ENCODE measurements around the gene EXOC7. TPM values are rescaled to one million over a fixed set of nuclear protein-coding genes. Genes with fewer than 3 reads are reported as not detected.

The EXOC7 gene
- total RNA-seq, 4 donors from 2014 or later = 88.0 to 143 (median 105) TPM

DNA sequence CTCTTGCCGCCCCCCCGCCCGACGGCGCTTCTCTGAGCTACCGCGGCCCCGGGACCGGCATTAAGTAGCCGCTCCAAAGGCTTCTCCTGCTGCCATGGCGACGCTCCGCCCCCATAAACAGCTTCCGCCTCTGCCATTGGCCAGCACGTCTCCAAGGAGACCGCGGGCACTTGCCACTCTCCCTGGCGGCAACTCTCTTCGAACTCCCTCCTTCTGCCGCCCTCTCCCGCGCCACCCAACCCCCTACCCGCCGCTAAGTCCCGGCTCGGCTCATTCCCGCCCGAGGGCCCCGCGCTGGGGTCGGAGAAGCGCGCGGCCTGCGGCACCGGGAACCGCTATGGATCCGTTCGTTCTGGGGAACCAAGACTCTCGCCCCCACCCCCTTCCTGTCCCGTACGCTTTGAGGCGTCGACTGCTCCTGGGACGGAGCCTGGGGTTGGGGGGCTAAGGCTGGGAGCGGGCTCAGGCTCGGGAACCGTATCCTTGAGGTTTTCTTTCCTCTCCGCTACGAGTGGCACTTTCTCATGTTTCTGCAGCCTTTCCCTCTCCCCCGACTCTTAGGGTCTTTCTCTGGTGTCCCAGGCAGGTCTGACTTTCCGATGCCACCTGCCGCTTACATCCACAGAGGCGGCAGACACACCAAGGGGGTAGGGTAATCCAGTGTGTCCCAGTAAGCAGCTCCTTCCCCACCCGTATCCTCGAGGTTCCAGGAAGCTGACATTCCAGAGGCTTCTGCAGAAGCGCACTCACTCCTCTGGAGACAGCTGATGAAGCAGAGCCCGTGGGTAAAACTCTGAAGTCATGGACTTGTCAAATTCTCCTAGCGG is 37.8 kb upstream of the EXOC7 start, which contains the start of gene FOXJ1:
Gene FOXJ1 (minus strand): TSS at position 34 of the 827 bp plus-strand sequence. CDS start 850 bp downstream, outside the sequence.
- DNase-seq = peak; percentile 93

DNA sequence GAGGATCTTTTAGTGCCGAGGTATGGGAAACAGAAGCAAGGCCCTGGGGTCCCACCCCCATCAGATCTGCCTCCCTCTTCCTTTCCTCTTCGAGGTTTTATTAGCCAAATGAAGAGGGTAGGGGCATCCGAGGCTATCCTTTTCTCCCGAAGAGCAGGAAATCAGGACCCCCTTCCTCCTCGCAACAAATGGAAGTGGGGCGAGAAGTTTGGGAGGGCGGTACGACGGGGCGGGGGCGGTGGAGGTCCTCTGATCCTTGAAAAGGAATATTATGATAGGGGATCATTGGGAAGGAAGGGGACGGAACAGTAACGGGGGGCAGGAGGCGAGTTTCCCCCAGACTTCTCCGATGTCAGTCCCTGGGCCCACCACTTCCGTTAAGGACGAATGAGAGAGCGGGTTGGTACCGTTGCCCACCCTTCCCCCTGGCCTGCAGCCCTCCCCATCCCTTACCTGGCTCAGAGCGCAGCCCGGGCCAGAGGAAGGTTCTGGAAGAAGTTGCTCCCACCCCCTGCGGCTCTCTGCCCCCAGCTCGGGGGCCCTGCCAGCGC is 37.1 kb upstream of the EXOC7 start:
- Histone ChIP-seq H3K27me3 (peaks cover 53% of the 10 kb centered on the region), H3K9me3 (no peaks in the 10 kb centered on the region), H3K4me3 (peak overlapping the region in 3 of 4 donors; percentile 43 to 54 (median 49)), H3K4me1 (peaks cover 0 to 26% (median 21%) of the 10 kb centered on the region in 4 donors), H3K27ac (no peak overlapping the region), H3K36me3 (no peaks in the 10 kb centered on the region)
- in situ Hi-C loops (cut with MboI; ENCODE audit: low pct_ligation_motif_present in 1 of 4, low pct_unique_long_range_greater_than_20kb in 1 of 4, low sequenced_read_pairs in 3 of 4) = no loop called here
- 0 to 13% methylated on average over 2 to 21 of the region's 24 CpGs for WGBS, 2 donors (ENCODE audit: low coverage in 1 of 2)
- TF ChIP-seq POLR2AphosphoS5 (IDR thresholded peaks at IDR 0.05) (no peak), POLR2A (IDR thresholded peaks at IDR 0.05) (no peak), EP300 (IDR thresholded peaks at IDR 0.05; ENCODE audit: low read depth) (no peak)
- TF ChIP-seq, protein P1, sequence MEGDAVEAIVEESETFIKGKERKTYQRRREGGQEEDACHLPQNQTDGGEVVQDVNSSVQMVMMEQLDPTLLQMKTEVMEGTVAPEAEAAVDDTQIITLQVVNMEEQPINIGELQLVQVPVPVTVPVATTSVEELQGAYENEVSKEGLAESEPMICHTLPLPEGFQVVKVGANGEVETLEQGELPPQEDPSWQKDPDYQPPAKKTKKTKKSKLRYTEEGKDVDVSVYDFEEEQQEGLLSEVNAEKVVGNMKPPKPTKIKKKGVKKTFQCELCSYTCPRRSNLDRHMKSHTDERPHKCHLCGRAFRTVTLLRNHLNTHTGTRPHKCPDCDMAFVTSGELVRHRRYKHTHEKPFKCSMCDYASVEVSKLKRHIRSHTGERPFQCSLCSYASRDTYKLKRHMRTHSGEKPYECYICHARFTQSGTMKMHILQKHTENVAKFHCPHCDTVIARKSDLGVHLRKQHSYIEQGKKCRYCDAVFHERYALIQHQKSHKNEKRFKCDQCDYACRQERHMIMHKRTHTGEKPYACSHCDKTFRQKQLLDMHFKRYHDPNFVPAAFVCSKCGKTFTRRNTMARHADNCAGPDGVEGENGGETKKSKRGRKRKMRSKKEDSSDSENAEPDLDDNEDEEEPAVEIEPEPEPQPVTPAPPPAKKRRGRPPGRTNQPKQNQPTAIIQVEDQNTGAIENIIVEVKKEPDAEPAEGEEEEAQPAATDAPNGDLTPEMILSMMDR (IDR thresholded peaks at IDR 0.05) = no peak
- intact Hi-C loops (cut with DNase I; ENCODE audit: low total_unique reads) = no loop called here
- DNase-seq = no peak

More for the DNA sequence above, 37.8 kb upstream of the EXOC7 start, which contains the start of gene FOXJ1:
- H3K36me3 ChIP-seq = no peaks in the 10 kb centered on the region
- intact Hi-C loops (cut with DNase I; ENCODE audit: low total_unique reads) (no loop called here), in situ Hi-C loops (cut with MboI; ENCODE audit: low pct_ligation_motif_present in 1 of 4, low pct_unique_long_range_greater_than_20kb in 1 of 4, low sequenced_read_pairs in 3 of 4) (no loop called here)
- 9 to 15% methylated on average over 4 to 45 of the region's 59 CpGs for WGBS, 2 donors (ENCODE audit: low coverage in 1 of 2)
- TF ChIP-seq POLR2AphosphoS5 (IDR thresholded peaks at IDR 0.05) (peak in 1 of 3 donors; percentile 8), EP300 (IDR thresholded peaks at IDR 0.05; ENCODE audit: low read depth) (no peak)
- peak within 1 kb of the TSS in 2 of 4 donors; percentile 6 to 20 for H3K27ac ChIP-seq
- peaks cover 46% of the 10 kb centered on the region for H3K27me3 ChIP-seq
- H3K4me1 ChIP-seq = peaks cover 0 to 26% (median 21%) of the 10 kb centered on the region in 4 donors
- peak within 1 kb of the TSS; percentile 26 to 54 (median 46) for H3K4me3 ChIP-seq
- no peaks in the 10 kb centered on the region for H3K9me3 ChIP-seq

DNA sequence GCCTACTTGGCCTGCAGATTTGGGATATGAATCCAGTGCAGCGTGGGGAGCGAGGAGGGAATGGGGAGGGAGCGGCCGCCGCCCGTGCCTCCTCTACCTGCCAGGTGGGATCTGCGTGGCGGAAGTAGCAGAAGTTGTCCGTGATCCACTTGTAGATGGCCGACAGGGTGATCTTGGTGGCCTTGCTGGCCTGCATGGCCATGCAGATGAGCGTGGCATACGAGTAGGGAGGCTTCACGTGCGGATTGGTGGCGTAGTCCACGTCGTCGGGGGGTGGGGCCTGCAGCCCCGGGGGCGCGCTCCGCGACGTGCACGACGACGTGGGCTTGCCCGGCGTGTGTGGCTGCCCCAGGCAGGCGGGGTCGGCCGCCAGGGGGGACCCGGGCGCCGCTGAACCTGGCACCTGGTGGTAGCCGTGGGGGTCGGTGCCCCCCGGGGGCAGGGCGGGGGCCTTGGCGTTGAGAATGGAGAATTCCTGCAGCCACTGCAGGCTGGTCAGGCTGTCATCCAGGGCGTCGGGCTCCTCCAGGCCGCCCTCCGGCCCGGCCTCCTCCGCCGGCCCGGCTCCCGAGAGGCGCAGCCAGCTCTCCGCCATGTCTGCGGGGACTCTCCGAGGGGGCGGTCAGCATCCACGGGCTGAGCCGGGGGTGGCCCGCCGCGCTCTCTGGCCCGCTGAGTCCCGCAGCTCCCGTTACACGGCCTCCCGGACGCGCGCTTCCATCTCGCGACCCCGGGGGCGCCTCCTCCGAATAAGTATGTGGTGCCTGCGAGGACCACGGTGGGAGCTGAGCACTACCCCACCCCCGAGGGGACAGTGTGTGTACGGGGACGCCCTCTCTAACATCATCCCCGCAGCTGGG is 36.4 kb upstream of the EXOC7 start:
- in situ Hi-C loops (cut with MboI; ENCODE audit: low pct_ligation_motif_present in 1 of 4, low pct_unique_long_range_greater_than_20kb in 1 of 4, low sequenced_read_pairs in 3 of 4) = no loop called here
- no peak overlapping the region for H3K27ac ChIP-seq

More for the DNA sequence above, 36.4 kb upstream of the EXOC7 start:
- H3K9me3 ChIP-seq = no peaks in the 10 kb centered on the region
- peaks cover 0 to 25% (median 20%) of the 10 kb centered on the region in 4 donors for H3K4me1 ChIP-seq
- peak overlapping the region in 2 of 4 donors; percentile 17 to 54 for H3K4me3 ChIP-seq
- H3K27me3 ChIP-seq = peaks cover 60% of the 10 kb centered on the region
- intact Hi-C loops (cut with DNase I; ENCODE audit: low total_unique reads) = no loop called here
- DNase-seq = peak; percentile 49
- TF ChIP-seq EP300 (IDR thresholded peaks at IDR 0.05; ENCODE audit: low read depth) = no peak
- TF ChIP-seq, protein P1 (IDR thresholded peaks at IDR 0.05) = no peak
- no peak for TF ChIP-seq POLR2A (IDR thresholded peaks at IDR 0.05)
- TF ChIP-seq POLR2AphosphoS5 (IDR thresholded peaks at IDR 0.05) = no peak
- WGBS, 2 donors (ENCODE audit: low coverage in 1 of 2) = 30% methylated on average over 53 of the region's 78 CpGs; no CpG with 5 or more reads in 1 of the 2 donors
- H3K36me3 ChIP-seq = no peaks in the 10 kb centered on the region
